SK-N-SH treated with all-trans-retinoic acid at 6 μM for 48 hours (cell line): ENCODE data around the gene SAT1.

Experiments
- ATAC-seq: fragments of 200-7000 bp; cut with Tn5 transposase; 3 replicates; pipeline ENCODE4 v1.9.1; 2020; ENCODE audit warnings: mild to moderate bottlenecking, moderate library complexity
- ARNTL ChIP-seq: fragments of 450-650 bp; formaldehyde crosslinking; IDR thresholded peaks from 2 replicates; pipeline ENCODE4 v1.5.0; 2020; ENCODE audit warnings: low read depth, mild to moderate bottlenecking, moderate library complexity, borderline replicate concordance
- BACH2 ChIP-seq: fragments of 250-450 bp; sonication (Bioruptor Pico); IDR thresholded peaks from 2 replicates; pipeline ENCODE4 v1.9.0; 2021; ENCODE audit warnings: mild to moderate bottlenecking, borderline replicate concordance
- CSDC2 ChIP-seq: fragments of 250-450 bp; sonication (Bioruptor Pico); IDR thresholded peaks from 2 replicates; pipeline ENCODE4 v1.5.0; 2020; ENCODE audit warnings: mild to moderate bottlenecking, moderate library complexity
- ESRRG ChIP-seq: fragments of 250-450 bp; sonication (Bioruptor Pico); IDR thresholded peaks from 2 replicates; pipeline ENCODE4 v1.6.1; 2021; ENCODE audit warnings: mild to moderate bottlenecking
- GLIS3 ChIP-seq: fragments of 250-450 bp; sonication (Bioruptor Pico); IDR thresholded peaks from 2 replicates; pipeline ENCODE4 v1.5.0; 2020; ENCODE audit warnings: mild to moderate bottlenecking, moderate library complexity
- ISL1 ChIP-seq: fragments of 250-450 bp; sonication (Bioruptor Pico); IDR thresholded peaks from 2 replicates; pipeline ENCODE4 v2.1.2; 2022; ENCODE audit warnings: mild to moderate bottlenecking, moderate library complexity
- OSR1 ChIP-seq: fragments of 250-450 bp; sonication (Bioruptor Pico); IDR thresholded peaks from 2 replicates; pipeline ENCODE4 v1.8.0; 2022; ENCODE audit warnings: moderate library complexity, mild to moderate bottlenecking, inconsistent platforms
- PPARA ChIP-seq: fragments of 250-450 bp; sonication (Bioruptor Pico); IDR thresholded peaks from 2 replicates; pipeline ENCODE4 v1.5.0; 2020; ENCODE audit warnings: mild to moderate bottlenecking, borderline replicate concordance
- RARB ChIP-seq: fragments of 250-450 bp; sonication (Bioruptor Pico); IDR thresholded peaks from 2 replicates; pipeline ENCODE4 v1.8.0; 2021; ENCODE audit warnings: mild to moderate bottlenecking, moderate library complexity
- SNAI2 ChIP-seq: fragments of 250-450 bp; sonication (Bioruptor Pico); IDR thresholded peaks from 2 replicates; pipeline ENCODE4 v1.5.0; 2020; ENCODE audit warnings: mild to moderate bottlenecking, moderate library complexity
- TOX ChIP-seq: fragments of 250-450 bp; sonication (Bioruptor Pico); IDR thresholded peaks from 2 replicates; pipeline ENCODE4 v1.8.0; 2021; ENCODE audit warnings: mild to moderate bottlenecking, moderate library complexity, borderline replicate concordance
- ZC3H10 ChIP-seq: fragments of 250-450 bp; sonication (Bioruptor Pico); IDR thresholded peaks from 2 replicates; pipeline ENCODE4 v1.5.1; 2021; ENCODE audit warnings: mild to moderate bottlenecking, moderate library complexity
- ZFP3 ChIP-seq: fragments of 250-450 bp; sonication (Bioruptor Pico); IDR thresholded peaks from 2 replicates; pipeline ENCODE4 v1.5.0; 2020; ENCODE audit warnings: mild to moderate bottlenecking, moderate library complexity
- ZFP30 ChIP-seq: fragments of 450-650 bp; formaldehyde crosslinking; IDR thresholded peaks from 2 replicates; pipeline ENCODE4 v1.5.0; 2022; ENCODE audit warnings: mild to moderate bottlenecking, moderate library complexity
- ZNF565 ChIP-seq: fragments of 450-650 bp; formaldehyde crosslinking; conservative IDR thresholded peaks from 2 replicates; pipeline ENCODE4 v1.5.0; 2020; ENCODE audit warnings: low read depth, mild to moderate bottlenecking, moderate library complexity
- ZNF70 ChIP-seq: fragments of 450-650 bp; formaldehyde crosslinking; IDR thresholded peaks from 2 replicates; pipeline ENCODE4 v1.5.0; 2020; ENCODE audit warnings: mild to moderate bottlenecking, moderate library complexity
- ZNF8 ChIP-seq: fragments of 450-650 bp; formaldehyde crosslinking; IDR thresholded peaks from 2 replicates; pipeline ENCODE4 v1.5.0; 2020; ENCODE audit warnings: mild to moderate bottlenecking, moderate library complexity
- TF ChIP-seq, protein P1 (sequence below): fragments of 250-450 bp; sonication (Bioruptor Pico); IDR thresholded peaks from 2 replicates; pipeline ENCODE4 v1.5.1; 2021; ENCODE audit warnings: mild to moderate bottlenecking, moderate library complexity
- TF ChIP-seq, protein P2 (sequence below): fragments of 250-450 bp; sonication (Bioruptor Pico); IDR thresholded peaks from 2 replicates; pipeline ENCODE4 v1.8.0; 2020; ENCODE audit warnings: mild to moderate bottlenecking, moderate library complexity, borderline replicate concordance
- TF ChIP-seq, protein P3 (sequence below): fragments of 250-450 bp; sonication (Bioruptor Pico); IDR thresholded peaks from 2 replicates; pipeline ENCODE4 v1.5.1; 2020; ENCODE audit warnings: low read depth, mild to moderate bottlenecking, moderate library complexity
- TF ChIP-seq, protein P4 (sequence below): fragments of 250-450 bp; sonication (Bioruptor Pico); IDR thresholded peaks from 2 replicates; pipeline ENCODE4 v1.8.0; 2021; ENCODE audit warnings: low read depth, mild to moderate bottlenecking, moderate library complexity, borderline replicate concordance

The SAT1 gene

DNA sequence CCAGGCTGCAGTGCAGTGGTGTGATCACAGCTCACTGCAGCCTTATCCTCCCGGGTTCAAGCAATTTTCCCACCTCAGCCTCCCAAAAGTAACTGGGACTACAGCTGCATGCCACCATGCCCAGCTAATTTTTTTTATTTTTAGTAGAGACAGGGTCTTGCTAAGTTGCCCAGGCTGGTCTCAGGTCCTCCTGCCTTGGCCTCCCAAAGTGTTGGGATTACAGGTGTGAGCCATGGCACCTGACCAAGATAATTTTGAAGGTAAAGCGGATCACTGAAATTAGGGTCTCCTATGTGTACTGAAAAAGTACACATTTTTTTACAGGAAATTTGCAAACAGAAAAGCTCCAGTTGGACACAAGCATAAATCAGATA is 4.8 kb downstream of the SAT1 start:
- TF ChIP-seq CSDC2 (CRISPR knock-in tag) = no peak
- TF ChIP-seq ZFP3 = no peak
- TF ChIP-seq SNAI2 = no peak
- TF ChIP-seq ZNF8 (CRISPR knock-in tag) = no peak
- TF ChIP-seq BACH2 (CRISPR knock-in tag) = no peak
- no peak for TF ChIP-seq PPARA (CRISPR knock-in tag)
- TF ChIP-seq ZC3H10 (CRISPR knock-in tag) = no peak
- TF ChIP-seq ZNF565 = no peak
- no peak for TF ChIP-seq ESRRG
- no peak for TF ChIP-seq TOX
- TF ChIP-seq, protein P1, sequence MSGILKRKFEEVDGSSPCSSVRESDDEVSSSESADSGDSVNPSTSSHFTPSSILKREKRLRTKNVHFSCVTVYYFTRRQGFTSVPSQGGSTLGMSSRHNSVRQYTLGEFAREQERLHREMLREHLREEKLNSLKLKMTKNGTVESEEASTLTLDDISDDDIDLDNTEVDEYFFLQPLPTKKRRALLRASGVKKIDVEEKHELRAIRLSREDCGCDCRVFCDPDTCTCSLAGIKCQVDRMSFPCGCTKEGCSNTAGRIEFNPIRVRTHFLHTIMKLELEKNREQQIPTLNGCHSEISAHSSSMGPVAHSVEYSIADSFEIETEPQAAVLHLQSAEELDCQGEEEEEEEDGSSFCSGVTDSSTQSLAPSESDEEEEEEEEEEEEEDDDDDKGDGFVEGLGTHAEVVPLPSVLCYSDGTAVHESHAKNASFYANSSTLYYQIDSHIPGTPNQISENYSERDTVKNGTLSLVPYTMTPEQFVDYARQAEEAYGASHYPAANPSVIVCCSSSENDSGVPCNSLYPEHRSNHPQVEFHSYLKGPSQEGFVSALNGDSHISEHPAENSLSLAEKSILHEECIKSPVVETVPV = no peak
- ATAC-seq = no peak

DNA sequence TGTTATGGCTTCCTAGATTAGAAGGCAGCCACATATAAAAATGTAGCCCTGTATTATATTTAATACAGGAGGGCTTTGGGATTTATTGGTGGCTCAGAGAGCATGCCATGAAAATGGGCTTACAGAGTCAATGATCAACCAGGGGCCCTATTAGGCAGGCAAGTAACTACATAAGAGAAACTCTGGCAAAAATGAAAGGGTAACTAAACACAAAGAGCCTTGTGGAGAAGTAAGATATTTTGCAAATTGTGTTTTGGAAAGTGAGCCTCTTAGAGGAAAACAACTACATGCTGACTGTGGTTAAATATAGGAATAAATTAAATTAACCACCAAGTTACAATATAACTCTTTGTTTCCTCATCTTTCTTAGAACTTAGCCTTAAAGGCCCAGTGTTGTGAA is 5.5 kb downstream of the SAT1 start:
- no peak for TF ChIP-seq ISL1 (CRISPR knock-in tag)
- TF ChIP-seq, all 23 proteins: peak for 0
- ATAC-seq = no peak

DNA sequence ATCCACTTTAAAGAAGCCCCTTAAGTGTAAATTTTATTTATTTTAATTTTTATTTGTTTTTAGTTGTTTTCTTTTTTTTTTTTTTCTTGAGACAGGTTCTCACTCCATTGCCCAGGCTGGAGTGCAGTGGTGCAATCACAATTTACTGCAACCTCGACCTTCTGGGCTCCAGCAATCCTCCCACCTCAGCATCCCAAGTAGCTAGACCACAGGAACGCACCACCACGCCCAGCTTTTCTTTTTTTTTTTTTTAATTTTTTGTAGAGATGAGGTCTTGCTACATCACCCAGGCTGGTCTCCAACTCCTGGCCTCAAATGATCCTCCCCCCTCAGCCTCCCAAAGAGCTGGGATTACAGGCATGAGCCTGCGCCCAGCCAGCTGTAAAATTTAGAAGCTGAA is 6.0 kb downstream of the SAT1 start:
- TF ChIP-seq, protein P2, sequence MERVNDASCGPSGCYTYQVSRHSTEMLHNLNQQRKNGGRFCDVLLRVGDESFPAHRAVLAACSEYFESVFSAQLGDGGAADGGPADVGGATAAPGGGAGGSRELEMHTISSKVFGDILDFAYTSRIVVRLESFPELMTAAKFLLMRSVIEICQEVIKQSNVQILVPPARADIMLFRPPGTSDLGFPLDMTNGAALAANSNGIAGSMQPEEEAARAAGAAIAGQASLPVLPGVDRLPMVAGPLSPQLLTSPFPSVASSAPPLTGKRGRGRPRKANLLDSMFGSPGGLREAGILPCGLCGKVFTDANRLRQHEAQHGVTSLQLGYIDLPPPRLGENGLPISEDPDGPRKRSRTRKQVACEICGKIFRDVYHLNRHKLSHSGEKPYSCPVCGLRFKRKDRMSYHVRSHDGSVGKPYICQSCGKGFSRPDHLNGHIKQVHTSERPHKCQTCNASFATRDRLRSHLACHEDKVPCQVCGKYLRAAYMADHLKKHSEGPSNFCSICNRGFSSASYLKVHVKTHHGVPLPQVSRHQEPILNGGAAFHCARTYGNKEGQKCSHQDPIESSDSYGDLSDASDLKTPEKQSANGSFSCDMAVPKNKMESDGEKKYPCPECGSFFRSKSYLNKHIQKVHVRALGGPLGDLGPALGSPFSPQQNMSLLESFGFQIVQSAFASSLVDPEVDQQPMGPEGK (CRISPR knock-in tag) = no peak
- no peak for TF ChIP-seq ZFP30 (CRISPR knock-in tag)
- TF ChIP-seq ZNF565 = no peak
- TF ChIP-seq SNAI2 = no peak
- no peak for TF ChIP-seq ZC3H10 (CRISPR knock-in tag)
- ATAC-seq = no peak

DNA sequence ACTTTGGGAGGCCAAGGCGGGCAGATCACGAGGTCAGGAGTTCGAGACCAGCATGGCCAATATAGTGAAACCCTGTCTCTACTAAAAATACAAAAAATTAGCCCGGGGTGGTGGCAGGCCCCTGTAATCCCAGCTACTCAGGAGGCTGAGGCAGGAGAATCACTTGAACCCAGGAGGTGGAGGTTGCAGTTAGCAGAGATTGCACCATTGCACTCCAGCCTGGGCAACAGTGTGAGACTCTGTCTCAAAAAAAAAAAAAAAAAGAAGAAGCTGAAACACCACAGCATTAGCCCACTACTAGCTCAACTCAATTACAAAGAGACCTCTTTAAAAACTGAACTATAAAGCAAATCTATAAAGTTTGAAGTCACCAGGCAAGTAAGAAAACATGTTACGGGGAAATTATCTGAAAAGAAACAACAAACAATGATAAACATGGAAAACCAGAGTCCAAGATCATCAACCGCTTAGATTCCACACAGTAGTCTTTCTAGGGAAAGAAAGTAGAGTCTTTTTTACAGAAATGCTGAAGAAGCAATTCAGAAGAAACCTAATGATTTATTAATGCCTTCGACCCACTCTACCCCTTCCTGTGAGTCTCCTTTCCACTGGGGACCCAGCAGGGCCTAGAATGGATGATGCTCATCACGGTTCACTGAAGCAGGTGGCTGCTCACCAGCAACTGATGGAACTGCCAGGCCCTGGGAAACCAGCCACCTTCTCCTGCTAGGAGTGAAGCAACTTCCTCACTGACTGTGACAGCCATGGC is 6.6 kb downstream of the SAT1 start:
- TF ChIP-seq CSDC2 (CRISPR knock-in tag) (no peak), RARB (CRISPR knock-in tag) (no peak), SNAI2 (no peak), ZC3H10 (CRISPR knock-in tag) (no peak), TOX (no peak), ZFP3 (no peak), ZNF8 (CRISPR knock-in tag) (no peak), ISL1 (CRISPR knock-in tag) (no peak), ARNTL (CRISPR knock-in tag) (no peak), ZNF70 (CRISPR knock-in tag) (no peak), ESRRG (no peak), PPARA (CRISPR knock-in tag) (no peak), GLIS3 (CRISPR knock-in tag) (no peak), BACH2 (CRISPR knock-in tag) (no peak), ZFP30 (CRISPR knock-in tag) (no peak), OSR1 (CRISPR knock-in tag) (no peak)
- TF ChIP-seq, protein P1 = no peak
- TF ChIP-seq, protein P3, sequence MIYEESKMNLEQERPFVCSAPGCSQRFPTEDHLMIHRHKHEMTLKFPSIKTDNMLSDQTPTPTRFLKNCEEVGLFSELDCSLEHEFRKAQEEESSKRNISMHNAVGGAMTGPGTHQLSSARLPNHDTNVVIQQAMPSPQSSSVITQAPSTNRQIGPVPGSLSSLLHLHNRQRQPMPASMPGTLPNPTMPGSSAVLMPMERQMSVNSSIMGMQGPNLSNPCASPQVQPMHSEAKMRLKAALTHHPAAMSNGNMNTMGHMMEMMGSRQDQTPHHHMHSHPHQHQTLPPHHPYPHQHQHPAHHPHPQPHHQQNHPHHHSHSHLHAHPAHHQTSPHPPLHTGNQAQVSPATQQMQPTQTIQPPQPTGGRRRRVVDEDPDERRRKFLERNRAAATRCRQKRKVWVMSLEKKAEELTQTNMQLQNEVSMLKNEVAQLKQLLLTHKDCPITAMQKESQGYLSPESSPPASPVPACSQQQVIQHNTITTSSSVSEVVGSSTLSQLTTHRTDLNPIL = no peak
- TF ChIP-seq, protein P2 (CRISPR knock-in tag) = no peak
- TF ChIP-seq, protein P4, sequence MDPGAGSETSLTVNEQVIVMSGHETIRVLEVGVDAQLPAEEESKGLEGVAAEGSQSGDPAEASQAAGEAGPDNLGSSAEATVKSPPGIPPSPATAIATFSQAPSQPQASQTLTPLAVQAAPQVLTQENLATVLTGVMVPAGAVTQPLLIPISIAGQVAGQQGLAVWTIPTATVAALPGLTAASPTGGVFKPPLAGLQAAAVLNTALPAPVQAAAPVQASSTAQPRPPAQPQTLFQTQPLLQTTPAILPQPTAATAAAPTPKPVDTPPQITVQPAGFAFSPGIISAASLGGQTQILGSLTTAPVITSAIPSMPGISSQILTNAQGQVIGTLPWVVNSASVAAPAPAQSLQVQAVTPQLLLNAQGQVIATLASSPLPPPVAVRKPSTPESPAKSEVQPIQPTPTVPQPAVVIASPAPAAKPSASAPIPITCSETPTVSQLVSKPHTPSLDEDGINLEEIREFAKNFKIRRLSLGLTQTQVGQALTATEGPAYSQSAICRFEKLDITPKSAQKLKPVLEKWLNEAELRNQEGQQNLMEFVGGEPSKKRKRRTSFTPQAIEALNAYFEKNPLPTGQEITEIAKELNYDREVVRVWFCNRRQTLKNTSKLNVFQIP (CRISPR knock-in tag) = no peak
- TF ChIP-seq, all 23 proteins: peak for 0
- ATAC-seq = no peak
